Esophagus squamous epithelium (tissue), 5 donors: ENCODE data around the gene GLYATL2. TPM values are rescaled to one million over a fixed set of nuclear protein-coding genes. Genes with fewer than 3 reads are reported as not detected.

Experiments
- DNase-seq: peaks from one replicate; lab custom pipeline; 2025; lab: John Stamatoyannopoulos, UW
- H3K27ac ChIP-seq, 4 donors: fragments of 200-600 bp; sonication (generic); one replicate each; pipeline ENCODE4 v1.5.1; 2016 to 2019; ENCODE audit warnings: mild to moderate bottlenecking in 1 of 4
- H3K27me3 ChIP-seq, 4 donors: fragments of 200-600 bp; sonication (generic); 1 replicate in 3 of 4; 2 replicates in 1 of 4; pipeline versions ENCODE4 v1.5.1 to v1.6.0; 2017 to 2021; ENCODE audit warnings: antibody characterized with exemption in 1 of 4
- H3K36me3 ChIP-seq, 3 donors: fragments of 200-600 bp; sonication (generic); one replicate each; pipeline ENCODE4 v1.5.1; 2016 to 2019
- H3K4me1 ChIP-seq, 3 donors: fragments of 200-600 bp; sonication (generic); one replicate each; pipeline ENCODE4 v1.5.1; 2017 to 2019
- H3K4me3 ChIP-seq, 4 donors: fragments of 200-600 bp; sonication (generic); 1 replicate in 3 of 4; 2 replicates in 1 of 4; pipeline ENCODE4 v1.5.1; 2016 to 2019; ENCODE audit warnings: mild to moderate bottlenecking in 2 of 4, moderate library complexity in 1 of 4
- H3K9me3 ChIP-seq, 3 donors: fragments of 200-600 bp; sonication (generic); one replicate each; pipeline ENCODE4 v1.5.1; 2016 to 2019
- CTCF ChIP-seq, 6 experiments: fragments of 450-650 bp in 4 of 6; fragments of 200-600 bp in 2 of 6; sonication (generic) in 2 of 6; IDR thresholded peaks; one replicate each; pipeline ENCODE4 v1.5.1; 2016 to 2019; ENCODE audit warnings: antibody characterized with exemption in 6 of 6, mild to moderate bottlenecking in 4 of 6, moderate library complexity in 4 of 6
- POLR2A ChIP-seq, 4 donors: fragments of 450-650 bp; IDR thresholded peaks; one replicate each; pipeline ENCODE4 v1.6.1; 2017; ENCODE audit warnings: antibody characterized with exemption in 4 of 4, mild to moderate bottlenecking in 4 of 4, moderate library complexity in 3 of 4
- WGBS, 2 donors: methylation state at CpG; one replicate each; pipeline ENCODE4 v1.1.5; 2018; 5-methylcytosine and 5-hydroxymethylcytosine counted together
- intact Hi-C: fragments of 100-400 bp; cut with DNase I; formaldehyde crosslinking; loops from one replicate; pipeline ENCODE4 v1.15.0; 2022
- total RNA-seq, 4 donors: library from RNA; depleted of rRNA; stranded (reverse); fragments of >200 nt; gene quantifications; one replicate each; pipeline ENCODE4 v1.1.0, GENCODE V29; 2016
- donor health status: DM: yes; HTN: yes; CAD: no.

The GLYATL2 gene
- total RNA-seq, 4 donors from 2014 or later = 0.38 to 2.9 TPM; not detected in 2

- H3K27ac ChIP-seq = no peak overlapping the region
- DNase-seq = no peak
- H3K9me3 ChIP-seq = no peaks in the 10 kb centered on the region
- no peak overlapping the region for H3K4me3 ChIP-seq
- intact Hi-C loops = no loop called here
- H3K4me1 ChIP-seq = peaks cover 0 to 4% (median 0%) of the 10 kb centered on the region in 3 donors
- no peaks in the 10 kb centered on the region for H3K36me3 ChIP-seq
- TF ChIP-seq POLR2A (IDR thresholded peaks at IDR 0.05) (no peak), CTCF (IDR thresholded peaks at IDR 0.05) (no peak)
- H3K27me3 ChIP-seq = no peaks in the 10 kb centered on the region
Measured at GRCh38 chr11:58787903-58788302, 56.6 kb downstream of the GLYATL2 start.

DNA sequence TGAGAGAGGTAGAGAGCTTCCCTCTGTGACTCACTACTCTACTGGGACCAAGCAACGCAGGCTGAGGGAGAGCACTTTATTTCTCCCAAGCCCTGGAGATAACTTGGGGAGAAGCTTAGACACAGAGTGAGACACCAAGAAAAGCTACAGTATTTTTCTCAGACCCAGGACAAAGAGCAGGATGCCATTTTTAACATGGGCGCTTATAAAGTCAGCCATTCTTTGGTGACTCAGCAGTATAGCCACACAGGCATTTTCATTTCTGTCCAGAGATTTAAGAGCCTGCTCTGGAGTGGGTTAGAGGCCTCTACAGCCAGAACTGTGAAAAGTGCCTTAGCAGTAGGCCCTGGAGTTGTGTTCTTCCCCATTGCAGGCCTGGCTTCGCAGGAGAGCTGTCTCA, 57.8 kb downstream of the GLYATL2 start:
- no peak overlapping the region for H3K27ac ChIP-seq
- TF ChIP-seq POLR2A (IDR thresholded peaks at IDR 0.05) = no peak

GRCh38 chr11:58784995-58785394, 59.5 kb downstream of the GLYATL2 start:
- no peaks in the 10 kb centered on the region for H3K27me3 ChIP-seq
- peaks cover 0 to 4% (median 0%) of the 10 kb centered on the region in 3 donors for H3K4me1 ChIP-seq
- H3K36me3 ChIP-seq = no peaks in the 10 kb centered on the region
- intact Hi-C loops = no loop called here
- H3K27ac ChIP-seq = no peak overlapping the region
- DNase-seq = no peak
- TF ChIP-seq POLR2A (IDR thresholded peaks at IDR 0.05) (no peak), CTCF (IDR thresholded peaks at IDR 0.05) (peak in 1 of 6 experiments; percentile 23)
- no peaks in the 10 kb centered on the region for H3K9me3 ChIP-seq
- no peak overlapping the region for H3K4me3 ChIP-seq

More for the DNA sequence above, 57.8 kb downstream of the GLYATL2 start:
- intact Hi-C loops = no loop called here
- H3K4me3 ChIP-seq = no peak overlapping the region
- H3K27me3 ChIP-seq = no peaks in the 10 kb centered on the region
- H3K36me3 ChIP-seq = no peaks in the 10 kb centered on the region
- DNase-seq = no peak
- 73 to 88% methylated on average over 2 to 3 of the region's 3 CpGs for WGBS, 2 donors
- no peaks in the 10 kb centered on the region for H3K9me3 ChIP-seq
- peaks cover 0 to 4% (median 0%) of the 10 kb centered on the region in 3 donors for H3K4me1 ChIP-seq

Other genes starting within 250 kb of the GLYATL2 start
- 1 to 10 TPM in 2 of 4 donors, under 1 TPM in 2; 0.53 to 3.2 (median 1.2) TPM for gene CNTF, start 222.0 kb downstream of the GLYATL2 start, total RNA-seq
- not detected for gene GLYAT, start 112.8 kb downstream of the GLYATL2 start, total RNA-seq
- gene GLYATL1, start 94.8 kb upstream of the GLYATL2 start, total RNA-seq = not detected
- gene GLYATL1B, start 241.6 kb upstream of the GLYATL2 start, total RNA-seq = not detected